ENCODE measurements around the gene LCE6A.

Gene LCE6A

DNA sequence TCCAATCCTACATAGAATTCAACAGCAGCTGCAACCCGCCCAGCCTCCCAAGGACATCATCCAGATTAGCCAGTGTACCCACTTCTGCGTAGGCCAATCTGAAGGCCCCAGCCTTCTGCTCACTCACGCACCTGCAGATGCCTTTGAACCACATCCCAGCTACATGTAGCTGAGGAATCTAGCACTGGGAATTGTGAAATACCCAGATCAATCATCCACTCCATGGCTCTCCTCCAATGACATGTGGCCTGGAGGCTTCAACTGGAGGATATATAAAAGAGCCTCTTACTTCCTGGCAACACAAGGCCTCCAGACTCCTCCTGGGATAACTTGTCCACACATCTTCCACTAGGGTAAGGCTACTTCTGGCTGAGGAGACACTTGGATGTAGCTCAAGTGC, at the start of gene LCE6A:
Gene LCE6A (plus strand): TSS at position 301 of the 400 bp plus-strand sequence. CDS start 665 bp downstream, outside the sequence.
- DNase-seq: no peak

GRCh38 chr1:152795686-152796085, 47.0 kb upstream of the LCE6A start:
- no peak for DNase-seq

DNA sequence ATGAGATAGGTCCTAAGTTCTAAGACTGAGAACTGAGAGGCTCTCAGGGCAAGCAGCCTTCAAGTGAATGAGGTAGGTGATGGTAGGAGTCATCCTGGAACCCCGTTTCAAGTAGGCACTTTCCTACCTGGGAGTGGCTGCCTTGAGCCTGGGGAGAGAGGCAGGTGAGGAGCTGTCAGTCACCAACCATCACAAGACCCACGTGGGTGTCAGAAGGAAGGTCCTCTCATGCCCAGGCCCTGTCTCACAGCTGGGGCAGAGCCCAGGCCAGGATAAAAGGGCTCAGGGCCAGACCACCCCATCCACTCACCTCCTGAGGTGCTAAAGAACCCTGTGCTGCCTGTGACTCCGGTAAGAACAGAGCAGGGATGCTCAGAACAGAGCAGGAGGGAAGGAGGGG, 46.2 kb upstream of the LCE6A start, which contains the start of gene LCE1D:
Gene LCE1D (plus strand): TSS at position 301 of the 400 bp plus-strand sequence. CDS start 1,074 bp downstream, outside the sequence.
- no peak for DNase-seq

DNA sequence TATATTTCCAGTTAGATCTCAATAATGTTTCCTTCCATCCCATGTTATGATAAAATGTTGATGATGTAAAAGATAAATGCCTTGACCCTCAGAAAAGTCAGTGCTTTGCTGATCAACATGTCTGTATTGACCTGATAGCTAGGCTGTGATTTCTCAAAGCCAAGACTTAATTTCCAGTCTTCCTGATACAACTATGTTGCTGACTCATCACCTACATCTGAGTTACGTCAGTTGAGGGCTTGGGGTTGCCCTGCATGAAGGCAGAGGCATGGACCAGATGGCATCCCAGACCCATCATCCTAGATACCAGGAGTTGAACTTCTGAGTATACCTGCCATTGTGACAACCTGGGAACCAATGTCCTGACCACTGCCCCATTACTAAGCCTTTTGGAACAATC, 41.3 kb upstream of the LCE6A start:
- DNase-seq: no peak

GRCh38 chr1:152806576-152806975, 36.1 kb upstream of the LCE6A start, which contains the start of gene LCE1C:
Gene LCE1C (minus strand): TSS chr1:152806651. CDS start chr1:152805478, 1,173 bp downstream.
- DNase-seq: no peak

GRCh38 chr1:152811050-152811449, 31.6 kb upstream of the LCE6A start:
- no peak for DNase-seq

GRCh38 chr1:152811671-152812070, 31.0 kb upstream of the LCE6A start, which contains the start of gene LCE1B:
Gene LCE1B (plus strand): TSS chr1:152811971. CDS start chr1:152812447, 476 bp downstream.
- DNase-seq: no peak

GRCh38 chr1:152817309-152817708, 25.3 kb upstream of the LCE6A start:
- DNase-seq: no peak

DNA sequence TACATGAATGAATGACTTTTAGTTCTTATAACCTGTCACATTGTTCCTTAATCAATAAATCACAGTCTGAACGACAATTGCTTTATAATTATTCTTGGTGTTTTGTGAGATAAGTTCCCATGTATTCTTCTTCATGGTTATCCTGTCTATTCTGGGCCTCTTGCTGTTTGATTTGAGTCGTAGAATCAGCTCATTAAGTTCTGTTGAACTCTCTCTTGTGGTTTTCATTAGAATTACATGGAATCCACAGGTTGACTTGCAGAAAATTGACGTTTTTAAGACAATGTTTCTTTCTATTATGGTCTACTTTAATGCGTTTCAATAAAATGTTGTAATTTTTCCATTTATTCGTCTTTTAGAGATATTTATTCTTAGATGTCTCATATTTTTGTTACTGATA, 19.4 kb upstream of the LCE6A start:
- DNase-seq: no peak

DNA sequence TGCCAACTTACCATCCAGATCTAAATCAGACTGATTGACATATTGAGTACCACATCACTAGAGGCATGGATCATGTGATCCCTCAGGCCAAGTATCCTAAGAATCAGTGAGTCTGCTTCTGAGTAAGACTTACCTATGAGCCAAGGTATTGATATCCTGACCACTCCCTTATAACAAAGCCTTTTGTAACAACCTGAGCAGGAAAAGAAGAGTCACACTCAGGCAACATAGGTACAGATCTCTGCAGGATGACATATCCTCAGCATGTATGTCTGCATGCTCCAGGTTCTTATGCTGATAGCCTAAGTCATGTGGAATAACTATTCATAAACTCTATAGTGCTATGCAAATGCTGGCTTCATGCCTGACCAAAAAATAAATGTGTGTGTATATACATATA, 17.7 kb upstream of the LCE6A start:
- DNase-seq: no peak

DNA sequence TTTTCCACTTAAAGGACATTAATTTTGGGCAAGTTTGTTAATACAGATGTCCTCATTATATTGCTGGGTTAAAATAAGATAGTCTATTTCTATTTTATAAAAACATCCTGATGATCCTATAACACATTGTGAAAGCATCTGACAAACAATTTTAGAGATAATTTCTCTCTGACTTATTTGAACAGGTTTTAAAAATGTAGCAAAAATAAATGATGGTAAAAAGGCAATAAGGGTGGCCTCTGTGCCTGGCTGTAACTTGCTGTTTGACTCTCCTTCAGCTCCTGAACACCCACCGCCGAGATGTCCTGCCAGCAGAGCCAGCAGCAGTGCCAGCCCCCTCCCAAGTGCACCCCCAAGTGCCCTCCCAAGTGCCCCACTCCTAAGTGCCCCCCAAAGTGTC, 15.5 kb upstream of the LCE6A start, which contains the start of gene LCE1A:
Gene LCE1A (plus strand): TSS at position 301 of the 400 bp plus-strand sequence. CDS start 0 bp downstream, at position 301.
- DNase-seq: no peak

GRCh38 chr1:152836870-152837269, 5.8 kb upstream of the LCE6A start:
- no peak for DNase-seq

DNA sequence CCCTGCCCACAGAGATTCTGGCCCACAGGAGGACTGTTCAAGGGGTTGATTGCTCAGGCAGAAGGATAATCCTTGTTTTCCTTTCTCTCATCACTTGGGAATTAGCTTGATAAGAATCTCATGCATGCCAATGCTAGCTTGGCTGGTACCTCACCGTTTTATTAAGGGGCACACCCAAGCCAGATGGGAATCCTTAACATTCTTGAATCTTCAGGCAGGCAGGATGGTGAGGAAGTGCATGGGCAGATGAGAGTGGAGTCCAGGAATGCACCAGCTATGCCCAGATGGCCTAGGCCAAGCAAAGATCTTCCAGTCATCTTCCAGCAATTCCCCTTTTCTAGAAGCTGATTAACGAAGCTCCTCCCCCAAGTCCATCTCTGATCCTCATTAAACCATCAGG, 13.0 kb downstream of the LCE6A start:
- no peak for DNase-seq

DNA sequence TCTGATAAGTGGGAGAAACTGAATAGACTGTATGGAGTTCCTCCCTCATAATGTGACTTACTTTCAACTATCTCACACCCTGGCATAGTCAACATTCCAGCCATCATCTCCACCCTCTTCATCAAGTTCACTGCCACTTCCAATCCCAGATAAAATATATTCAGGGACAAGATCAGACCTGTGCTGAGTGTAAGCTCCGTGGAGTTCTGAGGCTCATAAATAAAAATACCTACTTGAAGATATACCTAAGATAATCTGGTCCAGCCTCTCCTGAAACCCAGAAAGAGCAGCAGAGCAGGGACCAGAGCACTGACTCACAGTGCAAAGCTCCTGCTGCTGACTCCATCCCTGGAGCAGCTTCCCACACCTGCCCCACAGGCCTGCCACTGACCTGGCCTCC, 15.4 kb downstream of the LCE6A start:
- no peak for DNase-seq

DNA sequence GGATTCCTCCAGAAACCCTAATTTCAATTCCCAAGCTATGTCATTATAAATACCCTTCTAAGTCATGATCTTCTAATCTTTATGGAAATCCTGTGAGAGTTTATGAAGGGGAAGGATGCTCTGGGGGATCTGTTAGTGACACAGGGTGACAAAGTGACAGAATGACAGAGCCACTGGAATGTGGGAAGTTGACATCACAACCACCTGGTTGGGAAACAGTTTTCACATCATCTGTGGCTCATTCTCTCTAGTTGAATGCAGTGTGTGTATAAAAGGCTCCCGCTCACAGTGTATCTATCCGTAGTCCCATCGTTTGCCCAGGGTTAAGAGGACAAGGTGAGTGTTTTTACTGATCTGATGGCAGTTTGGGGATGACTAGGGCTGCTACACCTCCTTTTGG, 17.0 kb downstream of the LCE6A start, which contains the start of gene LCE7A:
Gene LCE7A (plus strand): TSS at position 301 of the 400 bp plus-strand sequence. CDS start 702 bp downstream, outside the sequence.
- no peak for DNase-seq

GRCh38 chr1:152860129-152860528, 17.5 kb downstream of the LCE6A start:
- DNase-seq: no peak

- DNase-seq: no peak
These were observed 18.7 kb downstream of the LCE6A start for GRCh38 chr1:152861374-152861773.

GRCh38 chr1:152864443-152864842, 21.8 kb downstream of the LCE6A start:
- no peak for DNase-seq

GRCh38 chr1:152866321-152866720, 23.7 kb downstream of the LCE6A start:
- no peak for DNase-seq

DNA sequence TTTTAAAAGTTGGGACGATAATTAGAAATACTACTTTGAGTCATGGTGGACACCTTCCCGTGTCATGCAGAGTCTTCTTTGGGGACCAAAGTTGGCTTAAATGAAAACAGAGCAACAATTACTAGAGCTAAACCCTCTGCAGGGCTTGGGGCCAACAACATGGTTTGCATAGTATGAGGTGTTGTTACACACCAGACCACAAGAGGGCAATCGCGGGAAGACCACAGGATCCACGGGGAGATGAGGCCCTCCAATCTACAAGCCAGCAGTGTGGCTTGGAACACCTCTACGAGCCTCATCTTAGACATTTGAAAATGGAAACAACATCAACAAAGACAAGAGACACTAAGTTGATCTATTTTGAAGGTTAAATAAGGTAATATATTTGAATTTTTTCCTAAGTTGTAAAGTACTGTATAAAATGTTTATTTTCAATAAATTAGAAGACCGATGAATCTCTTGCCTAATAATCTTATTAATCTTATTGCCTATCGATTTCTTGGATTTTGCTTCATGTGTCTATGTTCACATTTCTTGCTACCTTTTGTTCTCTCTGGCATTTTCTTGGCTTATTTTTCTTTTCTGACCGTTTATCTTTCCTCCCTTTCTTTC, 27.3 kb downstream of the LCE6A start:
- peak; percentile 78 for DNase-seq

GRCh38 chr1:152870831-152871730, 28.4 kb downstream of the LCE6A start:
- no peak for DNase-seq

- no peak for DNase-seq
These were observed 29.1 kb downstream of the LCE6A start for GRCh38 chr1:152871731-152872126.

GRCh38 chr1:152873495-152873894, 30.8 kb downstream of the LCE6A start:
- DNase-seq: no peak

GRCh38 chr1:152876827-152877226, 34.2 kb downstream of the LCE6A start:
- no peak for DNase-seq

All from activated effector memory CD4-positive, alpha-beta T cell treated with anti-CD3 and anti-CD28 coated beads, Interleukin-2, amount 50 U/mL, for 16 hours (primary cell).